Panc1 (cell line): ENCODE data around the gene TBX18. TPM values are rescaled to one million over a fixed set of nuclear protein-coding genes. Genes with fewer than 3 reads are reported as not detected.

Experiments
- ATAC-seq: fragments of 200-7000 bp; cut with Tn5 transposase; 2 replicates; pipeline ENCODE4 v1.9.1; 2020; ENCODE audit warnings: mild to moderate bottlenecking, moderate library complexity
- BruUV-seq: library from RNA; stranded (reverse); fragments of 400-500 nt; replicated peaks from 2 replicates; lab custom pipeline; 2021; lab: Mats Ljungman, UMichigan
- CTCF ChIA-PET: fragments of 300-600 bp; sonication (Branson Sonifier 250); formaldehyde crosslinking; loops from one replicate; lab custom pipeline; 2022; ENCODE audit warnings: antibody characterized with exemption; lab: Charles Lee
- POLR2A ChIA-PET: fragments of 300-600 bp; sonication (Branson Sonifier 250); formaldehyde crosslinking; loops from one replicate; lab custom pipeline; 2022; ENCODE audit warnings: antibody characterized with exemption; lab: Charles Lee
- DNase-seq: peaks from one replicate; pipeline ENCODE4 v3.0.0-alpha.2; 2010; ENCODE audit warnings: low read depth, low spot score
- H3K27ac ChIP-seq: 2 replicates; pipeline ENCODE4 v1.5.1; 2011; ENCODE audit warnings: mild to moderate bottlenecking, low read length, inconsistent platforms
- H3K27me3 ChIP-seq: fragments of 200-500 bp; sonication (Bioruptor generic); 2 replicates; pipeline ENCODE4 v1.6.0; 2014; ENCODE audit warnings: low read length, inconsistent platforms; ENCODE audit not compliant: control insufficient read depth, insufficient read depth
- H3K36me3 ChIP-seq: fragments of 200-500 bp; sonication (Bioruptor generic); 2 replicates; pipeline ENCODE4 v1.5.1; 2014; ENCODE audit warnings: inconsistent platforms, mild to moderate bottlenecking, low read length, moderate library complexity; ENCODE audit not compliant: control insufficient read depth, insufficient read depth
- H3K4me1 ChIP-seq: 2 replicates; pipeline ENCODE4 v1.5.1; 2011; ENCODE audit warnings: inconsistent platforms, mild to moderate bottlenecking, low read length, moderate library complexity; ENCODE audit not compliant: control insufficient read depth, insufficient read depth
- H3K4me3 ChIP-seq, 2 experiments: 2 replicates each; pipeline ENCODE4 v1.5.1; 2011 to 2012; ENCODE audit warnings: low read depth in 2 of 2, low read length in 2 of 2, mild to moderate bottlenecking in 2 of 2, inconsistent platforms in 1 of 2, moderate library complexity in 1 of 2
- H3K9me3 ChIP-seq: fragments of 200-500 bp; sonication (Bioruptor generic); 2 replicates; pipeline ENCODE4 v1.5.1; 2014; ENCODE audit warnings: low read depth, mild to moderate bottlenecking, inconsistent platforms, low read length, moderate library complexity; ENCODE audit not compliant: control insufficient read depth, insufficient read depth
- CTCF ChIP-seq: fragments of 450-650 bp; IDR thresholded peaks from 2 replicates; pipeline ENCODE4 v1.5.1; 2017; ENCODE audit warnings: mild to moderate bottlenecking
- POLR2AphosphoS5 ChIP-seq: IDR thresholded peaks from 2 replicates; pipeline ENCODE4 v1.6.1; 2012; ENCODE audit warnings: mild to moderate bottlenecking, low read depth, low read length, moderate library complexity
- REST ChIP-seq, 2 experiments: IDR thresholded peaks; 2 replicates each; pipeline ENCODE4 v1.6.1; 2011 to 2012; ENCODE audit warnings: low read depth in 2 of 2, control low read depth in 1 of 2, low read length in 1 of 2, mild to moderate bottlenecking in 1 of 2, moderate library complexity in 1 of 2; ENCODE audit not compliant: insufficient read depth in 1 of 2
- SIN3A ChIP-seq: IDR thresholded peaks from 2 replicates; pipeline ENCODE4 v1.6.1; 2012; ENCODE audit warnings: low read depth, mild to moderate bottlenecking, low read length, moderate library complexity, borderline replicate concordance; ENCODE audit not compliant: insufficient read depth
- TCF7L2 ChIP-seq: IDR thresholded peaks from 2 replicates; pipeline ENCODE4 v1.6.1; 2011; ENCODE audit warnings: mild to moderate bottlenecking, low read depth, low read length, inconsistent platforms
- in situ Hi-C: cut with HindIII; loops from 2 replicates; pipeline ENCODE4 v1.10.0; 2016; ENCODE audit warnings: low sequenced_read_pairs, low pct_unique_long_range_greater_than_20kb
- intact Hi-C: fragments of 100-400 bp; cut with micrococcal nuclease; formaldehyde crosslinking; loops from one replicate; pipeline ENCODE4 v1.10.0; 2022; ENCODE audit not compliant: unreplicated experiment
- total RNA-seq: library from RNA; stranded (reverse); gene quantifications from one replicate; pipeline ENCODE4 v1.2.1, GENCODE V29; 2021; ENCODE audit not compliant: unreplicated experiment

The TBX18 gene
- total RNA-seq, 1 experiment from 2014 or later = 10.1 TPM

- POLR2A ChIA-PET = no interaction called here
- no peaks in the 10 kb centered on the region for H3K27me3 ChIP-seq
- H3K36me3 ChIP-seq = no peaks in the 10 kb centered on the region
- H3K9me3 ChIP-seq = no peaks in the 10 kb centered on the region
- in situ Hi-C loops = no loop called here
- intact Hi-C loops = no loop called here
- no peak overlapping the region for H3K4me3 ChIP-seq
- no peak for ATAC-seq
- no peak for DNase-seq
- no peaks in the 10 kb centered on the region for H3K4me1 ChIP-seq
- CTCF ChIA-PET = no interaction called here
- TF ChIP-seq POLR2AphosphoS5 = no peak
- TF ChIP-seq TCF7L2 = no peak
- no peak for TF ChIP-seq SIN3A
- TF ChIP-seq REST (IDR thresholded peaks at IDR 0.05; ENCODE audit: insufficient read depth in 1 of 2, low read depth in 2 of 2, low read length in 1 of 2) = no peak
- TF ChIP-seq CTCF = no peak
- BruUV-seq = no TSS peak
- H3K27ac ChIP-seq = no peak overlapping the region
These were observed 116.0 kb downstream of the TBX18 start for GRCh38 chr6:84648444-84648843.

- no peak overlapping the region for H3K27ac ChIP-seq
- no peaks in the 10 kb centered on the region for H3K36me3 ChIP-seq
- intact Hi-C loops = no loop called here
- H3K4me1 ChIP-seq = no peaks in the 10 kb centered on the region
- H3K27me3 ChIP-seq = no peaks in the 10 kb centered on the region
- ChIA-PET CTCF (no interaction called here), POLR2A (no interaction called here)
- H3K4me3 ChIP-seq = no peak overlapping the region
- TF ChIP-seq TCF7L2 (no peak), POLR2AphosphoS5 (no peak), REST (IDR thresholded peaks at IDR 0.05; ENCODE audit: insufficient read depth in 1 of 2, low read depth in 2 of 2, low read length in 1 of 2) (no peak), CTCF (no peak), SIN3A (no peak)
- ATAC-seq (no peak), DNase-seq (no peak)
- no peaks in the 10 kb centered on the region for H3K9me3 ChIP-seq
- BruUV-seq = no TSS peak
- in situ Hi-C loops = no loop called here
These were observed 118.7 kb downstream of the TBX18 start for GRCh38 chr6:84645563-84646266.
